GM12801 (cell line): Measurements from ENCODE around the gene SH3D19.

Source experiments
- TF ChIP-seq, protein P1 (sequence below): IDR thresholded peaks from one replicate; pipeline ENCODE4 v1.5.1; 2011; ENCODE audit warnings: control low read depth; ENCODE audit not compliant: insufficient read length; ENCODE audit errors: extremely low read depth

Gene SH3D19

DNA sequence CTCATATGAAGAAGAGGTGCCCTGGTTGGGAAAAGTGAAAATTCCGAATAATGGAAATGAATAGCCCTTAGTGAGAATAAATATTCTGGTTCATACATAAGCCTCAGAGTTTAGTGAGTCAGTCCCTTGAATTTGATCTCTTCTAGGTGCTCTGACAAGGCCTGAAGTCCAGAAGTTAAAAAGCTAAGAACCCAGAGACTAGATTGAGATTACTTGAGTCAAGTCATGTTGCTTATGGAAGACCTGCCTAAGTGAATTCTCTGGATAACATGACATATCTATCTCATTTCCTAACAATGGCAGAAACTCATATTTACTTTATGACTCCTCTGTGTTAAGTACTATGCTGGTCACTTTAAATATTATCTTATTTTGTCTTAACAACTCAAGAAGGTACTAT is 58.9 kb downstream of the SH3D19 start:
- TF ChIP-seq, protein P1, sequence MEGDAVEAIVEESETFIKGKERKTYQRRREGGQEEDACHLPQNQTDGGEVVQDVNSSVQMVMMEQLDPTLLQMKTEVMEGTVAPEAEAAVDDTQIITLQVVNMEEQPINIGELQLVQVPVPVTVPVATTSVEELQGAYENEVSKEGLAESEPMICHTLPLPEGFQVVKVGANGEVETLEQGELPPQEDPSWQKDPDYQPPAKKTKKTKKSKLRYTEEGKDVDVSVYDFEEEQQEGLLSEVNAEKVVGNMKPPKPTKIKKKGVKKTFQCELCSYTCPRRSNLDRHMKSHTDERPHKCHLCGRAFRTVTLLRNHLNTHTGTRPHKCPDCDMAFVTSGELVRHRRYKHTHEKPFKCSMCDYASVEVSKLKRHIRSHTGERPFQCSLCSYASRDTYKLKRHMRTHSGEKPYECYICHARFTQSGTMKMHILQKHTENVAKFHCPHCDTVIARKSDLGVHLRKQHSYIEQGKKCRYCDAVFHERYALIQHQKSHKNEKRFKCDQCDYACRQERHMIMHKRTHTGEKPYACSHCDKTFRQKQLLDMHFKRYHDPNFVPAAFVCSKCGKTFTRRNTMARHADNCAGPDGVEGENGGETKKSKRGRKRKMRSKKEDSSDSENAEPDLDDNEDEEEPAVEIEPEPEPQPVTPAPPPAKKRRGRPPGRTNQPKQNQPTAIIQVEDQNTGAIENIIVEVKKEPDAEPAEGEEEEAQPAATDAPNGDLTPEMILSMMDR: no peak

DNA sequence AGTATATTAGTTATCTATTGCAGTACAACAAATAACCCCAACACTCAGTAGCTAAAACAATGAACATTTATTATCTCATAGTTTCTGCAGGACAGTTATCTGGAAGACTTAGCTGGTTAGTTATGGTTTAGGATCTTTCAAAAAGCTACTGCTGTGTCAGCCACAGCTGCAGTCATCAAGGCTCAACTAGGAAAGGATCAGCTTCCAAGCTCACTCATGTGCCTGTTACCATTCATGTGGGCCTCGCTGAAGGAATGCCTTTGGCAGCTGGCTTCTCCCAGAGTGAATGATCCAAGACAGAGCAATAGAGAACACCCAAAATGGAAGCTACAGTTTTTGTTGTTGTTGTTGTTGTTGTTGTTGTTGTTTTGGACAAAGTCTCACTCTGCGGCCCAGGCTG is 62.0 kb downstream of the SH3D19 start:
- TF ChIP-seq, protein P1: no peak

DNA sequence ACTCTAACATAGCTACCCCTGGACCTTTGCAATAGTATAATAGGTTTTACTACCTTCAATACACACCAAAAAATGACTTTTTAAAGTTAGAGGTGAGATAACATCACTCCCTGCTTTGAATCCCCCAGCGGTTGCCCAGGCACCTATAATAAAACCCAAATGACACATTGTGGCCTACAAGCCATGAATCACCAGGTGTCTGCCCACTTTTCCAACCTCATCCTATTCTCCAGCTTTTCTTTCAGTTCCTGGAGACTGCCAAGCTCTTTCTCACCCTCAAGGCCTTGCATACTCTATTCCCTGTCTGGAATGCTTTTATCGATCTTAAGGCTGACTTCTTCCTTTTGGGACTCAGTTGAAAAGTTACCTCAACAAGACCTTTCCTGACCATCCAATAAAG is 64.9 kb downstream of the SH3D19 start:
- TF ChIP-seq, protein P1: no peak

DNA sequence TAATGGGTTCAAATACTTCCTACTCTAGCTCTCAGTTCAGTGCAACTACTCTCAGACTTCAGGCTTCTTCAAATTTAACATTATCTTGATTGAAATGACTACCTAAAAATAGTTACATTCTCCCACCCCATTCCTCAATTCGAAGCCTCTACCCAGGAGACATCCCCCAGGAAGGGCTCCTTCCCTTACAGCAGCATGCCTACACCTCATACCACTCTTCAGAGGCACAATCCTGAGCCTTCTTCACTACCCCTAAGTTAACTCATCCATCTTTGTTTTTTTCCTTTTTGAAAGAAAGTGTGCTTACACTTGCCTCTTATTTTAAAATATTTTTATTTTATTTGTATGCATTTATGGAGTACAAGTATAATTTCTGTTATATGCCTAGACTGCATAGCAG is 65.7 kb downstream of the SH3D19 start:
- TF ChIP-seq, protein P1: no peak

DNA sequence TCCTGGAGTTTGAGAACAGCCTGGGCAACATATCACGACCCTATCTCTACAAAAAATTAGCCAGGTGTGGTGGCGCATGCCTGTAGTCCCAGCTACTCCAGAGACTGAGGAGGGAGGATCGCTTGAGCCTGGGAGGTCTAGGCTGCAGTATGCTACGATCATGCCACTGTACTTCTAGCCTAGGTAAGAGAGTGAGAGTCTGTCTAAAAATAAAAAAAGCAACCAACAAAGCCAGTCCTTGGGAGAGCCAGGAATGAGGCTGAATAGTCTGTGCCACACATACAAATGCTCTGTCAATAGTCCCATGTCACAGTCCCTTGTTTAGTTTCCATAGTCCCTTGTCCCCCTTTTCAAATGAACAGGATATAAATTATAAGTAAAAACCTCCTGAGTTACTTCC is 67.7 kb downstream of the SH3D19 start:
- TF ChIP-seq, protein P1: no peak

DNA sequence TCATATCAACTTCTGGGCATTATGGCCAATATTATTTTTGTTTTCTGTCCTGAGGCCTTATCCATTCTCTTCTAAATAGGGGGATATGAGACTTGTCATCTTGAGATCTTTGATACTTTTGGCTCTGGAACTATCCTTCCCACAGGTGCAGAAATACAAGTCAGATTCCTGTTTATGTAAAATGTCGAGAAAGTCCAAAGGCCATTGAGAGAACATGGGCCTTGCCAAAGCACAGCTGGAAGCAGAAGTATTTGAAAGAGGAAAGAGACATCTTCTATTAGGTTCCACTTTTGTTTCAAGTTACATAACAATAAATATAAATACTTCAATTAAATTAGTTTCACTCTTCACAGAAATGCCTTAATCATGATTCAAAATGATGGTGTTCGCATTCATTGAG is 69.3 kb downstream of the SH3D19 start:
- TF ChIP-seq, protein P1: no peak

DNA sequence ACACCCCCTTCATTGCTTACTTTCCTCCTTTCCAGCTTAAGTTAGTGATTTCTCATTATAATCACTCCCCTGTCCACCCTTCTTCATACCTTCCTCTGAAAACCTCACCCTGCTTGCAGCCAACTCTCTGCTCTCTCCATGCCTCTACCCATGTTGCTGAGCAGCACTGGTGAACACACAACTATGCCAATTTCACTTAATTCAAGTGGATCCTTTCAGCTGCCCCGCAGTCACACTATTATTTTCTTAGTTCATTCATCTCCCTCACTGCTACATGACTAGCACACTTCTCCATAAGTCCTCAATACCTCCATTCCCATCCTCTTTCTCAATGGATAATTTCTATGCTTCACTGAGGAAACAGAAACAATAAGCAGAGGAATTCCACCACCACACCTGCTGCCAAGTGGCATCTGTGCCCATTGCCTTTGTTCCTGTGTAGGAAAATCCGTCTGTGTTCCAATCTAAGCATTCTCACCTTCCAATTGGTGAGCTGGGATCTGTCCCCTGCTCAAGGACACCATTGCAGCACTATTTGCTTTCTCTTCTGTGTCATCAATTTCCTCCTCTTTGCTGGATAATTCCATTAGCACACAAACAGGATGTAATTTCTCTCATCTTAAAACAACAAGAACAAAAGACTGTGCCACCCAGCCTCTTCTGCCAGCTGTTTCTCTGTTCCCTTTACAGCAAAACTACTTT is 73.7 kb downstream of the SH3D19 start:
- TF ChIP-seq, protein P1: no peak

DNA sequence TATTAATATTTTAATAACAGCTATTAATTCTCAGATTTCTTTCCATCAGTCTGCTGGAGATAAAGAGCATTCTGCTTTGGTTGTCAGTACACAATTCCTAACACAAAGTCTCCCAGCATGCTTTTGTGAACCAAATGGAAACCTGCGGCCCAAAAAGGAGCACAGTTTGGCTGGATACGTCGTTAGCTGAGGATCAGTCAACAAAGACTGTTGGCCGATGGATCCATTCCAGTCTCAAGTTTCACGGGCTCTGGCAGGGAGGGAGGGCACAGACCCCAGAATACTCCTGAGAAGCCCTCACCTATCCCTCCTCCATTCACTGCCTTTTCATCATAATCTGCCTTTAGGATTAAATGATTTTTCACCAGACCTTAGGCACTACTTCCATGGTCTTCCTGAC is 74.7 kb downstream of the SH3D19 start:
- TF ChIP-seq, protein P1: no peak
